ENCODE results near the gene ATL3.
A peak's percentile ranks its signal among the peaks of the same experiment; 100 is the strongest.

Gene ATL3

GRCh38 chr11:63680834-63681320 is 9.7 kb upstream of the ATL3 start (continued):
- peak; percentile 79 for TF ChIP-seq ZNF335 (tag by site-specific recombination; conservative IDR thresholded peaks at IDR 0.05)
- TF ChIP-seq SALL2 (tag by site-specific recombination; IDR thresholded peaks at IDR 0.05; ENCODE audit: borderline replicate concordance) = no peak
- TF ChIP-seq ZNF571 (tag by site-specific recombination; IDR thresholded peaks at IDR 0.05) = no peak
- TF ChIP-seq HOXD13 (CRISPR knock-in tag; IDR thresholded peaks at IDR 0.05; ENCODE audit: borderline replicate concordance) = no peak
- peak; percentile 82 for TF ChIP-seq PRDM10 (tag by site-specific recombination; IDR thresholded peaks at IDR 0.05)
- TF ChIP-seq ZNF561 (tag by site-specific recombination; IDR thresholded peaks at IDR 0.05; ENCODE audit: borderline replicate concordance) = 0 out of 2 replicates have a peak, but pooled peaks have one; percentile 17
- TF ChIP-seq ZNF292 (tag by site-specific recombination; IDR thresholded peaks at IDR 0.05; ENCODE audit: borderline replicate concordance, low read depth) = no peak
- no peak for TF ChIP-seq ATF2 (tag by site-specific recombination; IDR thresholded peaks at IDR 0.05; ENCODE audit: low read depth)
- no peak for TF ChIP-seq OVOL3 (tag by site-specific recombination; IDR thresholded peaks at IDR 0.05)
- TF ChIP-seq KLF8 (tag by site-specific recombination; IDR thresholded peaks at IDR 0.05) = peak; percentile 14; the same call in 1 of the 2 replicates
- no peak for TF ChIP-seq ZNF114 (tag by site-specific recombination; IDR thresholded peaks at IDR 0.05)
- TF ChIP-seq EGR2 (tag by site-specific recombination; IDR thresholded peaks at IDR 0.05; ENCODE audit: low read depth) = no peak
- TF ChIP-seq ZNF221 (tag by site-specific recombination; IDR thresholded peaks at IDR 0.05; ENCODE audit: borderline replicate concordance) = no peak
- TF ChIP-seq ELK4 (IDR thresholded peaks at IDR 0.05; ENCODE audit: borderline replicate concordance, low read depth, low read length) = no peak
- TF ChIP-seq ZIC2 (tag by site-specific recombination; IDR thresholded peaks at IDR 0.05) = peak; percentile 47
- no peak for TF ChIP-seq SETDB1 (IDR thresholded peaks at IDR 0.05; ENCODE audit: insufficient read length, low read length)
- TF ChIP-seq ZNF202 (tag by site-specific recombination; IDR thresholded peaks at IDR 0.05; ENCODE audit: borderline replicate concordance) = no peak
- TF ChIP-seq ZNF449 (tag by site-specific recombination; IDR thresholded peaks at IDR 0.05) = no peak
- TF ChIP-seq ZBTB10 (tag by site-specific recombination; IDR thresholded peaks at IDR 0.05) = peak; percentile 29; the same call in 1 of the 2 replicates
- no peak for TF ChIP-seq ZNF148 (tag by site-specific recombination; IDR thresholded peaks at IDR 0.05; ENCODE audit: borderline replicate concordance)
- peak; percentile 9; the same call in 1 of the 2 replicates for TF ChIP-seq ZNF394 (tag by site-specific recombination; IDR thresholded peaks at IDR 0.05; ENCODE audit: borderline replicate concordance)
- no peak for TF ChIP-seq ZNF785 (tag by site-specific recombination; IDR thresholded peaks at IDR 0.05)
- no peak for TF ChIP-seq ZNF155 (tag by site-specific recombination; IDR thresholded peaks at IDR 0.05)
- TF ChIP-seq ZBTB21 (tag by site-specific recombination; IDR thresholded peaks at IDR 0.05) = no peak
- TF ChIP-seq PRDM1 (tag by site-specific recombination; IDR thresholded peaks at IDR 0.05) = no peak
- TF ChIP-seq KLF9 (tag by site-specific recombination; IDR thresholded peaks at IDR 0.05; ENCODE audit: low read depth) = no peak
